SK-N-SH (cell line): ENCODE results near the gene SETD7. TPM values are rescaled to one million over a fixed set of nuclear protein-coding genes. Genes with fewer than 3 reads are reported as not detected.

ENCODE experiments used
- CTCF ChIA-PET: fragments of 300-600, 350-600 bp; formaldehyde crosslinking; extraction: SDS; loops from one replicate; lab custom pipeline; 2021; lab: Yijun Ruan, JAX
- POLR2A ChIA-PET: fragments of 350-600 bp; sonication (Branson Sonifier 250); formaldehyde crosslinking; extraction: SDS; loops from one replicate; lab custom pipeline; 2020; ENCODE audit warnings: antibody characterized with exemption, inconsistent platforms; lab: Yijun Ruan, JAX
- DNase-seq: peaks from one replicate; pipeline ENCODE4 v3.0.0; 2012
- H2AFZ ChIP-seq: fragments of 200-600 bp; sonication (generic); 2 replicates; pipeline ENCODE4 v1.8.1; 2016; ENCODE audit warnings: antibody characterized with exemption, mild to moderate bottlenecking, low read depth
- H3F3A ChIP-seq: fragments of 200-600 bp; sonication (generic); replicated peaks from 2 replicates; pipeline ENCODE3; 2016; ENCODE audit warnings: antibody characterized with exemption, mild to moderate bottlenecking; ENCODE audit not compliant: insufficient read depth
- H3K27ac ChIP-seq, 2 experiments: fragments of 200-500 bp in 1 of 2; fragments of 200-600 bp in 1 of 2; sonication (Bioruptor generic) in 1 of 2; sonication (generic), shearing (Covaris generic) in 1 of 2; 2 replicates each; pipeline versions ENCODE4 v1.5.1 to v1.6.1; 2014 to 2016; ENCODE audit warnings: low read depth in 2 of 2, inconsistent platforms in 1 of 2, low read length in 1 of 2, mild to moderate bottlenecking in 1 of 2, mixed read lengths in 1 of 2
- H3K27me3 ChIP-seq: fragments of 200-600 bp; sonication (generic), shearing (Covaris generic); 2 replicates; pipeline ENCODE4 v1.6.1; 2016; ENCODE audit warnings: mixed run types; ENCODE audit not compliant: insufficient read depth
- H3K36me3 ChIP-seq, 2 experiments: fragments of 200-500 bp in 1 of 2; fragments of 200-600 bp in 1 of 2; sonication (Bioruptor generic) in 1 of 2; sonication (generic) in 1 of 2; replicated peaks in 1 of 2; 2 replicates each; pipeline versions ENCODE3 to v1.5.1; 2014 to 2016; ENCODE audit warnings: low read length in 1 of 2, mild to moderate bottlenecking in 1 of 2; ENCODE audit not compliant: insufficient read depth in 2 of 2, control insufficient read depth in 1 of 2
- H3K4me1 ChIP-seq, 2 experiments: fragments of 200-500 bp in 1 of 2; fragments of 200-600 bp in 1 of 2; sonication (Bioruptor generic) in 1 of 2; sonication (generic), shearing (Covaris generic) in 1 of 2; 2 replicates each; pipeline versions ENCODE4 v1.5.1 to v1.6.1; 2014 to 2016; ENCODE audit warnings: low read depth in 1 of 2, low read length in 1 of 2, mixed run types in 1 of 2; ENCODE audit not compliant: insufficient read depth in 2 of 2, control insufficient read depth in 1 of 2
- H3K4me2 ChIP-seq: fragments of 200-600 bp; sonication (generic), shearing (Covaris generic); 2 replicates; pipeline ENCODE4 v1.6.1; 2017; ENCODE audit warnings: mixed run types
- H3K4me3 ChIP-seq, 2 experiments: fragments of 200-500 bp in 1 of 2; fragments of 200-600 bp in 1 of 2; sonication (Bioruptor generic) in 1 of 2; sonication (generic), shearing (Covaris generic) in 1 of 2; 2 replicates each; pipeline versions ENCODE4 v1.5.1 to v1.8.1; 2014 to 2016; ENCODE audit warnings: low read depth in 2 of 2, inconsistent platforms in 1 of 2, low read length in 1 of 2, mild to moderate bottlenecking in 1 of 2, mixed read lengths in 1 of 2, moderate library complexity in 1 of 2
- H3K79me2 ChIP-seq: fragments of 200-600 bp; sonication (generic); 2 replicates; pipeline ENCODE4 v1.8.1; 2017; ENCODE audit warnings: mild to moderate bottlenecking; ENCODE audit not compliant: insufficient read depth
- H3K9ac ChIP-seq: fragments of 200-600 bp; sonication (generic); 2 replicates; pipeline ENCODE4 v1.6.1; 2017; ENCODE audit warnings: mixed run types
- H3K9me2 ChIP-seq: fragments of 200-600 bp; sonication (generic); 2 replicates; pipeline ENCODE4 v1.6.1; 2017; ENCODE audit warnings: mixed run types
- H3K9me3 ChIP-seq: fragments of 200-600 bp; sonication (generic); 2 replicates; pipeline ENCODE4 v1.6.1; 2017; ENCODE audit warnings: mixed run types, mild to moderate bottlenecking, moderate library complexity
- H4K20me1 ChIP-seq: fragments of 200-600 bp; sonication (generic); 2 replicates; pipeline ENCODE4 v1.6.1; 2017; ENCODE audit warnings: mild to moderate bottlenecking, mixed run types; ENCODE audit not compliant: insufficient read depth
- ELF1 ChIP-seq: IDR thresholded peaks from 2 replicates; pipeline ENCODE4 v1.4.0; 2012
- EZH2phosphoT487 ChIP-seq: fragments of 200-600 bp; sonication (generic); IDR thresholded peaks from 2 replicates; pipeline ENCODE4 v1.6.1; 2017; ENCODE audit warnings: low read depth, mixed run types, mild to moderate bottlenecking, antibody characterized with exemption, moderate library complexity, borderline replicate concordance
- FOSL2 ChIP-seq: IDR thresholded peaks from 2 replicates; pipeline ENCODE4 v1.4.0; 2012; ENCODE audit warnings: low read depth, mild to moderate bottlenecking, moderate library complexity, borderline replicate concordance
- FOXM1 ChIP-seq: IDR thresholded peaks from 2 replicates; pipeline ENCODE4 v1.4.0; 2012; ENCODE audit warnings: low read depth, mild to moderate bottlenecking
- GABPA ChIP-seq: IDR thresholded peaks from 2 replicates; pipeline ENCODE4 v1.4.0; 2012; ENCODE audit warnings: low read depth, mild to moderate bottlenecking
- GATA2 ChIP-seq: sonication (generic); formaldehyde crosslinking; IDR thresholded peaks from 2 replicates; pipeline ENCODE4 v1.5.0; 2020; ENCODE audit warnings: mild to moderate bottlenecking, missing genetic modification reagents
- JUND ChIP-seq: IDR thresholded peaks from 2 replicates; pipeline ENCODE4 v1.4.0; 2012
- MEF2A ChIP-seq: IDR thresholded peaks from 2 replicates; pipeline ENCODE4 v1.4.0; 2012; ENCODE audit warnings: low read depth, borderline replicate concordance
- MXI1 ChIP-seq: IDR thresholded peaks from 2 replicates; pipeline ENCODE4 v1.6.1; 2012; ENCODE audit warnings: mild to moderate bottlenecking, low read depth, low read length, improper control_type of control experiment
- NFIC ChIP-seq: IDR thresholded peaks from 2 replicates; pipeline ENCODE4 v1.4.0; 2012; ENCODE audit warnings: borderline replicate concordance
- NRF1 ChIP-seq: IDR thresholded peaks from 2 replicates; pipeline ENCODE4 v1.6.1; 2012; ENCODE audit warnings: low read depth, mild to moderate bottlenecking, low read length
- RCOR1 ChIP-seq: fragments of 150-350 bp; IDR thresholded peaks from 2 replicates; pipeline ENCODE4 v1.6.1; 2017; ENCODE audit warnings: antibody characterized with exemption, low read length
- REST ChIP-seq: IDR thresholded peaks from 2 replicates; pipeline ENCODE4 v1.6.1; 2012; ENCODE audit warnings: mild to moderate bottlenecking, low read depth, low read length, moderate library complexity
- RXRA ChIP-seq: IDR thresholded peaks from 2 replicates; pipeline ENCODE4 v1.4.0; 2012; ENCODE audit warnings: low read depth, mild to moderate bottlenecking, borderline replicate concordance
- SIN3A ChIP-seq: IDR thresholded peaks from 2 replicates; pipeline ENCODE4 v1.6.1; 2012; ENCODE audit warnings: low read depth, mild to moderate bottlenecking, low read length, moderate library complexity, borderline replicate concordance
- TAF1 ChIP-seq: IDR thresholded peaks from 2 replicates; pipeline ENCODE4 v1.6.1; 2012; ENCODE audit warnings: low read depth, mild to moderate bottlenecking, low read length, moderate library complexity, borderline replicate concordance
- USF1 ChIP-seq: IDR thresholded peaks from 2 replicates; pipeline ENCODE4 v1.4.0; 2012; ENCODE audit warnings: low read depth, borderline replicate concordance
- YY1 ChIP-seq: IDR thresholded peaks from 2 replicates; pipeline ENCODE4 v1.4.0; 2012; ENCODE audit warnings: low read depth, mild to moderate bottlenecking
- WGBS: methylation state at CpG from one replicate; pipeline ENCODE4 v1.1.6; 2017; ENCODE audit warnings: low lambda C conversion rate; 5-methylcytosine and 5-hydroxymethylcytosine counted together
- polyA plus RNA-seq, 3 experiments: library from polyadenylated mRNA; depleted of rRNA; stranded (reverse); fragments of >200 nt; gene quantifications; 2 replicates each; pipeline ENCODE4 v1.2.3, GENCODE V29; 2012
- TF ChIP-seq, protein P1 (sequence below): fragments of 150-350 bp; IDR thresholded peaks from 2 replicates; pipeline ENCODE4 v1.6.1; 2016; ENCODE audit warnings: mild to moderate bottlenecking, low read depth, low read length
- TF ChIP-seq, protein P2 (sequence below): fragments of 200-600 bp; sonication (generic); IDR thresholded peaks from 2 replicates; pipeline ENCODE4 v1.6.1; 2017; ENCODE audit warnings: antibody characterized with exemption, mild to moderate bottlenecking, moderate library complexity

SETD7 gene
- polyA plus RNA-seq, 1 of the 3 experiments (the other 2 are of a cell fraction) = 5.0 TPM

DNA sequence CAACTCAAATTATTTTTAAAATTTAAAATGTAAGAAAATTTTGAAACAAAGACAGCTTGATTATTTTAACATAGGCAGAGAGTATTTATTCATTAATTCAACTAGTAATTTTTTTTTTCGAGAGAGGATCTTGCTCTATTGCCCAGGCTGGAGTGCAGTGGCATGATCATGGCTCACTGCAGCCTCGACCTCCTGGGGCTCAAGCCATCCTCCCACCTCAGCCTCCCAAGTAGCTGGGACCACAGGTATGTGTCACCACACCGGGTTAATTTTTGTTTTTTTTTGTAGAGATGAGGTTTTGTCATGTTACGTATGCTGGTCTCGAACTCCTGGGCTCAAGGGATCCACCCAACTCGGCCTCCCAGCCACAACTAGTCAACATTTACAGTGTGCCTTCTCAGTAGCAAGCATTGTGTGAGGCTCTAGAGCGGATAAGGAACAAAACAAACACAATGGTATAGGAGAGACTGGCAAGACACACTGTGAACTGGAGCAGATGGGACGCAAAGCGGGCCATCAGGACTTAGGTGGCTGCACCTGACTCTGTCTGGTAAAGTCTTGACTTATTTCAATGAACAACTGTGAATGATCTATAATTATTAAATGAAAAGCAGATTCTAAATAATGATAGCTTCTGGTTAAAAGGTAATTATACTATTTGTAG is 21.6 kb downstream of the SETD7 start:
- CTCF ChIA-PET = interaction anchor here (1.7 kb wide), 1 partner anchor 37 kb away, joined by 4 read pairs; no protein-coding TSS in a partner anchor
- no peak overlapping the region for H3K27ac ChIP-seq
- H3K9me3 ChIP-seq = no peaks in the 10 kb centered on the region
- TF ChIP-seq ELF1 (no peak), GATA2 (CRISPR knock-in tag) (no peak), FOXM1 (no peak), JUND (no peak), REST (no peak), RXRA (no peak), EZH2phosphoT487 (no peak), USF1 (no peak), TAF1 (no peak), FOSL2 (no peak), RCOR1 (no peak), NRF1 (no peak), SIN3A (no peak), NFIC (no peak), YY1 (no peak), GABPA (no peak), MXI1 (no peak), MEF2A (no peak)
- TF ChIP-seq, protein P1, sequence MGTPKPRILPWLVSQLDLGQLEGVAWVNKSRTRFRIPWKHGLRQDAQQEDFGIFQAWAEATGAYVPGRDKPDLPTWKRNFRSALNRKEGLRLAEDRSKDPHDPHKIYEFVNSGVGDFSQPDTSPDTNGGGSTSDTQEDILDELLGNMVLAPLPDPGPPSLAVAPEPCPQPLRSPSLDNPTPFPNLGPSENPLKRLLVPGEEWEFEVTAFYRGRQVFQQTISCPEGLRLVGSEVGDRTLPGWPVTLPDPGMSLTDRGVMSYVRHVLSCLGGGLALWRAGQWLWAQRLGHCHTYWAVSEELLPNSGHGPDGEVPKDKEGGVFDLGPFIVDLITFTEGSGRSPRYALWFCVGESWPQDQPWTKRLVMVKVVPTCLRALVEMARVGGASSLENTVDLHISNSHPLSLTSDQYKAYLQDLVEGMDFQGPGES = no peak
- TF ChIP-seq, protein P2, sequence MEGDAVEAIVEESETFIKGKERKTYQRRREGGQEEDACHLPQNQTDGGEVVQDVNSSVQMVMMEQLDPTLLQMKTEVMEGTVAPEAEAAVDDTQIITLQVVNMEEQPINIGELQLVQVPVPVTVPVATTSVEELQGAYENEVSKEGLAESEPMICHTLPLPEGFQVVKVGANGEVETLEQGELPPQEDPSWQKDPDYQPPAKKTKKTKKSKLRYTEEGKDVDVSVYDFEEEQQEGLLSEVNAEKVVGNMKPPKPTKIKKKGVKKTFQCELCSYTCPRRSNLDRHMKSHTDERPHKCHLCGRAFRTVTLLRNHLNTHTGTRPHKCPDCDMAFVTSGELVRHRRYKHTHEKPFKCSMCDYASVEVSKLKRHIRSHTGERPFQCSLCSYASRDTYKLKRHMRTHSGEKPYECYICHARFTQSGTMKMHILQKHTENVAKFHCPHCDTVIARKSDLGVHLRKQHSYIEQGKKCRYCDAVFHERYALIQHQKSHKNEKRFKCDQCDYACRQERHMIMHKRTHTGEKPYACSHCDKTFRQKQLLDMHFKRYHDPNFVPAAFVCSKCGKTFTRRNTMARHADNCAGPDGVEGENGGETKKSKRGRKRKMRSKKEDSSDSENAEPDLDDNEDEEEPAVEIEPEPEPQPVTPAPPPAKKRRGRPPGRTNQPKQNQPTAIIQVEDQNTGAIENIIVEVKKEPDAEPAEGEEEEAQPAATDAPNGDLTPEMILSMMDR = no peak
- TF ChIP-seq, all 33 proteins: peak for 0
- Histone ChIP-seq H3K4me1 (peaks cover 0 to 3% of the 10 kb centered on the region in 2 experiments; a peak in 1 of 4 replicates), H3K27me3 (no peaks in the 10 kb centered on the region), H4K20me1 (no peaks in the 10 kb centered on the region), H3K36me3 (peaks cover 3 to 10% of the 10 kb centered on the region in 2 experiments), H3K4me3 (no peak overlapping the region), H3K79me2 (peaks cover 15% of the 10 kb centered on the region), H2AFZ (no peak overlapping the region), H3F3A (peaks cover 8% of the 10 kb centered on the region), H3K9ac (no peak overlapping the region), H3K9me2 (no peaks in the 10 kb centered on the region), H3K4me2 (no peak overlapping the region)
- POLR2A ChIA-PET = no interaction called here
- WGBS = 93% methylated on average over 9 of the region's 9 CpGs
- DNase-seq = no peak
